GM12865 (cell line): Measurements from ENCODE around the gene RAP1GAP.

ENCODE experiments used
- DNase-seq: peaks from one replicate; pipeline ENCODE4 v3.0.0; 2010; ENCODE audit warnings: low read depth
- H3K4me3 ChIP-seq: 2 replicates; pipeline ENCODE4 v1.5.1; 2011; ENCODE audit warnings: mild to moderate bottlenecking, low read depth, low read length, control low read depth
- TF ChIP-seq, protein P1 (sequence below): IDR thresholded peaks from 2 replicates; pipeline ENCODE4 v1.5.1; 2011; ENCODE audit warnings: low read length, control low read depth, low read depth, inconsistent platforms; ENCODE audit not compliant: insufficient read depth; ENCODE audit errors: missing control alignments

RAP1GAP gene

DNA sequence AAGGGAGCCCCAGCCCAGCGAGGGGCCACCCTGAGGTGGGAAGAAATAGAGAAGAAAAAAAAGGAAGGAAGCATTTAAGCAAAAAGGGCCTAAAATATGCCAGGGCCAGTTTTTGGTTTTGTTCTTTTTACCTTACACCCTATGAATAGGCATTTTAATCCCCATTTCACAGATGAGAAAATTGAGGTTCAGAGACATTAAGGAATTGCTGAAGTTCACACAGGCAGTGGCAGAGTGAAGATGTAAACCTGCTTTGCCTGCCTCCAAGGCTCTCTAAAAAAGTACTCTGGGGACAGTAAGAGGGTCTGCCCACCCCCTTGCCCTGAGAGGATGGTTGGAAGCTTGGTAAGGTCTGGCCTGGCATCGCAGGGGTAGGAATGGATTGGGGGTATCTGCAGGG is 19.8 kb downstream of the RAP1GAP start:
- DNase-seq: no peak
- H3K4me3 ChIP-seq: no peak overlapping the region
- TF ChIP-seq, protein P1, sequence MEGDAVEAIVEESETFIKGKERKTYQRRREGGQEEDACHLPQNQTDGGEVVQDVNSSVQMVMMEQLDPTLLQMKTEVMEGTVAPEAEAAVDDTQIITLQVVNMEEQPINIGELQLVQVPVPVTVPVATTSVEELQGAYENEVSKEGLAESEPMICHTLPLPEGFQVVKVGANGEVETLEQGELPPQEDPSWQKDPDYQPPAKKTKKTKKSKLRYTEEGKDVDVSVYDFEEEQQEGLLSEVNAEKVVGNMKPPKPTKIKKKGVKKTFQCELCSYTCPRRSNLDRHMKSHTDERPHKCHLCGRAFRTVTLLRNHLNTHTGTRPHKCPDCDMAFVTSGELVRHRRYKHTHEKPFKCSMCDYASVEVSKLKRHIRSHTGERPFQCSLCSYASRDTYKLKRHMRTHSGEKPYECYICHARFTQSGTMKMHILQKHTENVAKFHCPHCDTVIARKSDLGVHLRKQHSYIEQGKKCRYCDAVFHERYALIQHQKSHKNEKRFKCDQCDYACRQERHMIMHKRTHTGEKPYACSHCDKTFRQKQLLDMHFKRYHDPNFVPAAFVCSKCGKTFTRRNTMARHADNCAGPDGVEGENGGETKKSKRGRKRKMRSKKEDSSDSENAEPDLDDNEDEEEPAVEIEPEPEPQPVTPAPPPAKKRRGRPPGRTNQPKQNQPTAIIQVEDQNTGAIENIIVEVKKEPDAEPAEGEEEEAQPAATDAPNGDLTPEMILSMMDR: no peak

DNA sequence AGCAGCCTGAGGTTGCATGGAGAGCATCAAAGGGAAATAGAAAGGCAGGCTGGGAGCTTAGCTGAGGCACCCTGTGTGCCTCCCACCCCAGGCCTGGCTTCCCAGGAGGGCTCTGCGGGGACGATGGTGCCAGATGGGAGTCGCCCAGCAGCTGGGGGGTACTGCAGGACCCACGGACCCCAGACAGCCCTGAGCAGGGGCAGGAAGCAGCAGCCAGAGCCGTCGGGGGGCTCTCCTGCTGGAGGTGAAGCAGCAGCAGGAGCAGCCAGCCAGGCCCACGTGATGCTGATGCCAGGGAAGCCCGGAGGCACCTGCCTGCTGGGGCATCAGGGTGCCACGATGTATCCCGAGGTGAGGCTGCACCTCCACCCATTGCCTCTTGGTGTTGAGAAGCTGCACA is 20.4 kb downstream of the RAP1GAP start:
- DNase-seq: no peak
- TF ChIP-seq, protein P1: no peak
- H3K4me3 ChIP-seq: no peak overlapping the region

DNA sequence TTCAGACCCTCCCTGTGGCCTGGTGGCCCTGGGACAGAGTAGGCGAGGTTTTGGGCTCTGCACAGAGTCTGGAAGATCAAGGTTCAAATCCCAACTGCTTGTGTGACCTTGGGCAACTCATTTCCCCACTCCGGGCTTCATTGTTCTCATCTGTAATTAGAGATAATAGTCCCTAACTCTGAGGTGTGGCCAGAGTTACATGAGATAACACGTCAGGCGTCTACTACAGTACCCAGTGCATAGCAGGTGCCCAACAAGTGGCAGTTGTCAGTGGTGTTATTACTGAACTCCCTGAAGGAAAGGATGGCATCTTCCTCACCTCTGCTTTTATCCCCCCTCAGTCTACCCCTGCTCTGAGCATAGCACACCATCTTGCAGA is 20.8 kb downstream of the RAP1GAP start:
- no peak for DNase-seq
- no peak overlapping the region for H3K4me3 ChIP-seq

DNA sequence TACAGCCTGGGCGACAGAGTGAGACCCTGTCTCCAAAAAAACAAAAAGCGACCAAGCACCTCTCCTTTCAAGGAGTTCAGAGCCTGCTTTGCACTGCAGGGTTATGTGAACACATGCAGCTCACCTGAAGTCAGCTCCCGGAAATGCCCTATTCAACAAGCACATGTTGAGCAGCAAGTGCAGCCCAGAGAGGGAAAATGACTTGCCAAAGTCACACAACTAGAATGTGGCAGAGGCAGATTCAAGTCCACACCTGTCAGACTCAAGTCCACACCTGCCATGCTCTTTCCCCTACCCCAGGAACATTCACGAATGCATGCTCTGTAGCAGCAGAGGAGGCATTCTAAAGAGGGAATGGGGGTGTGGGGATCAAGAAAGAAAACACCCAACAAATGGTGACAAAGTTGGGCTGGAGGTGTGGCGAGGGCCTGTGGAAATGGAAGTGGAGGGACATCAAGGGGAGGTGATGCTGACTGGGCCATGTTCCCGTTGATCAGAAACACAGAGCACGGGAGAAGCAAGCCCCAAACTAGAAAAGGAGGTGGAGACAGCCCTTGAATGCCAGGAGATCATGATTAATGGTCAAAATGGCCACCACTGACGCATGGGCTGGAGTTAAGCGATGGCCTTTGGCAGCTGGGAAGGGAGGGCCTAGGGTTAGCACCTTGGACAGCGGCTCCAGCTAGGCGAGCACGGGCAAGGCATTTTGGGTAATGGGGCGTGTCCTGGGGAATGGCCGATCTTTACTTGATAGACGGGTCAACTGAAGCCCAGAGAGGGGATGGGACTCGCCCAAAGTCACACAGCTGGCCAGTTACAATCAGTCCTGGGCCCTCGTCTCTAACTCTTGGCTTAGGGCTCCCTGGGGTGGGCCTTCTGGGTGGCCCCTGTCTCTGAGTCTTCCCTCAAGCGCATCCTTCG is 21.5 kb downstream of the RAP1GAP start:
- DNase-seq: peak; percentile 47
- TF ChIP-seq, protein P1: no peak
- no peak overlapping the region for H3K4me3 ChIP-seq

More for the DNA sequence above, 20.8 kb downstream of the RAP1GAP start:
- TF ChIP-seq, protein P1: no peak

DNA sequence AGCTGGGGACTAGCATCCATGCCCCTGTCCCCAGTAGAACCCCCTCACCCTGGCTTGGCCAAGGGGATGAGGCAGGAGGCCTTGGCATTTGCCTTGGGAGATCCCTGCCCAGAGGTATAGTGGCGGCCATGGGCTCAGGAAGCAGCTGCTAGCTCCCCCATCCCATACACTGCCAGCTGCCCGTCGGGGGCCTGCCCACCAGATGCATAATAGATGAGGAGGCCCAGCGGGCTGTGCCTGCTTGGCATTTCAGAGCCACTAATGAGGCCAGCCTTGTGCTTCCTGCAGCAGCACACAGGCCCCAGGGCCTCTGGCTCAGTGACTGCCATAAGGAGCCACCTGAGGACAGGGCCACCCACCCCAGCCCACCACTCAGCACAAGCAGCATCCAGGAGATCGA is 23.6 kb downstream of the RAP1GAP start:
- DNase-seq: no peak
- TF ChIP-seq, protein P1: no peak
- H3K4me3 ChIP-seq: no peak overlapping the region

DNA sequence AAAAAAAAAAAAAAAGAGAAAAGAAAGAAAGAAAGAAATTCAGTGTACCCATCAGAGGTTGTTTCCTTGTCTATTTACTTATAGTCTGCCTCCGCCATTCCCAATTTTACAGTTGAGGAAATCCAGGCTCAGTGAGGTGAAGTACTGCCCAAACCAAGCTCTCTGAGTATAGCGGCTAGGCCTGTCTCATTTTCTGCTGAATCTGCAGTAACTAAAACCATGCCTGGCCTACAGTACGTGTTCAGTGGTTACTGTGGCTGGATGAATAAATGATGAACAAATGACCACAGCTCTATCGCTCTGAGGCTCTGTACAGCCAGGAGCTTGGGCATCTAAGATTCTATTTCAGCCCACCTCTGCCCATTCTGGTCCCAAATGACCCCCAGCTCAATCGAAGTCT is 24.3 kb downstream of the RAP1GAP start:
- DNase-seq: no peak
- H3K4me3 ChIP-seq: no peak overlapping the region
- TF ChIP-seq, protein P1: no peak
